AG10803 (cell line): ENCODE results near the gene STEAP2.

ENCODE experiments used
- DNase-seq: peaks from one replicate; pipeline ENCODE4 v3.0.0; 2010; ENCODE audit warnings: low read depth
- H3K4me3 ChIP-seq: 2 replicates; pipeline ENCODE4 v1.5.1; 2011; ENCODE audit warnings: mild to moderate bottlenecking, low read length, control low read depth
- CTCF ChIP-seq: conservative IDR thresholded peaks from 2 replicates; pipeline ENCODE4 v1.5.1; 2011; ENCODE audit warnings: mild to moderate bottlenecking, low read length, control low read depth, inconsistent platforms

The STEAP2 gene

GRCh38 chr7:90210981-90211380 lies 559 bp upstream of the STEAP2 start:
- no peak for DNase-seq
- no peak for TF ChIP-seq CTCF

GRCh38 chr7:90212149-90212495 lies 582 bp downstream of the STEAP2 start:
- H3K4me3 ChIP-seq: peak overlapping the region; percentile 77
- no peak for DNase-seq

More at GRCh38 chr7:90210981-90211380, 559 bp upstream of the STEAP2 start:
- H3K4me3 ChIP-seq: peak overlapping the region; percentile 77

GRCh38 chr7:90213521-90213920 lies 2.0 kb downstream of the STEAP2 start:
- TF ChIP-seq CTCF: no peak
- no peak for DNase-seq
- H3K4me3 ChIP-seq: peak overlapping the region; percentile 77

More at GRCh38 chr7:90212149-90212495, 582 bp downstream of the STEAP2 start:
- no peak for TF ChIP-seq CTCF

- DNase-seq: peak; percentile 69
- TF ChIP-seq CTCF: peak; percentile 35
- no peak overlapping the region for H3K4me3 ChIP-seq
These were observed 4.6 kb downstream of the STEAP2 start for GRCh38 chr7:90216080-90216674.

- no peak overlapping the region for H3K4me3 ChIP-seq
- peak; percentile 30 for DNase-seq
- TF ChIP-seq CTCF: no peak
These were observed 5.2 kb downstream of the STEAP2 start for GRCh38 chr7:90216771-90217170.

GRCh38 chr7:90222390-90222789 lies 10.8 kb downstream of the STEAP2 start:
- TF ChIP-seq CTCF: no peak
- DNase-seq: no peak

GRCh38 chr7:90222811-90223725 lies 11.5 kb downstream of the STEAP2 start:
- TF ChIP-seq CTCF: peak; percentile 9; the same call in 1 of the 2 replicates
- peak; percentile 97 for DNase-seq
- no peak overlapping the region for H3K4me3 ChIP-seq

More at GRCh38 chr7:90222390-90222789, 10.8 kb downstream of the STEAP2 start:
- H3K4me3 ChIP-seq: no peak overlapping the region
